DMS153 treated with DMSO at 0.1 percent for 48 hours (cell line): ENCODE results near the gene LUZP1.

ENCODE experiments used
- DNase-seq: peaks from one replicate; lab custom pipeline; 2025; ENCODE audit not compliant: unreplicated experiment; lab: John Stamatoyannopoulos, UW

Gene LUZP1

GRCh38 chr1:23118957-23119792, 49.5 kb downstream of the LUZP1 start:
- no peak for DNase-seq

GRCh38 chr1:23118407-23118806, 50.2 kb downstream of the LUZP1 start:
- no peak for DNase-seq

- no peak for DNase-seq
Observed at GRCh38 chr1:23116921-23117699, 51.5 kb downstream of the LUZP1 start.

GRCh38 chr1:23116216-23116836, 52.3 kb downstream of the LUZP1 start:
- no peak for DNase-seq

- DNase-seq = no peak
Observed at GRCh38 chr1:23114424-23115079, 54.1 kb downstream of the LUZP1 start.

- no peak for DNase-seq
Observed at GRCh38 chr1:23111600-23112535, 56.8 kb downstream of the LUZP1 start.

DNA sequence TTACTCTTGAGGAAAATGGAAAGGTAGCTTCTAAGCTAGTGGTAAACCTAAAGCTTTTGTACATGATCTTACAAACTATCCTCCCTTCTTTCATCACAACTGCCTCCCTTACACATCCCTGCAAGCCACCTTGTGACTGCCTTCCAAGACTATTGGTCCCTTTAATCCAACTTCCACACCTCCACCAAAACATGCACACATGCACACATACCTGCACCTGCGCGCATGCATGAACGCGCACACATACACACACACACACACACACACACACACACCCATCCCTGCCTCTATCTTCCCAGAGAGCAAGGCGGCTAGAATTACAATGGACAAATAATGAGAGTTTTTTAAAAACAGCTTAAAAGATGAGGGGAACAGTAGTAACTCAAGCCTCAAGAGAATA, 58.3 kb downstream of the LUZP1 start:
- DNase-seq = no peak

GRCh38 chr1:23108918-23109533, 59.6 kb downstream of the LUZP1 start:
- no peak for DNase-seq

- DNase-seq = no peak
Observed at GRCh38 chr1:23103001-23103889, 65.4 kb downstream of the LUZP1 start.

DNA sequence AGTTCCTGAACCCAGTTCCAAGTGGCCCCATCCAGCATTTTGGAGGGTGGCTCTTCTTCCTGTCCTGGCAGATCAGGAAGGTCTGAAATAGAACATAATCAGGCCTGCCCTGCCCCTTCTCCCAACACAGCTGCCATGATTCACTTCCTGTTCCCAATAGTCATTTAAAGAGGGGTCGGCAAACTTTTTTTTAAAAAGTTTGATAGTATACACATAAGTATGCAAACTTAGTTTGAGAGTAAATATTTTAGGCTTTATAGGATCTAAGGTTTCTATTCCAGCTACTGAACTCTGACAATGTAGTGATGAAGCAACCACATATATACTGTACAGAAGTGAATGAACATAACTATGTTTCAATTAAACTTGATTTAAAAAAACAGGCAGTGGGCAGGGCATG, 66.4 kb downstream of the LUZP1 start:
- DNase-seq = no peak

DNA sequence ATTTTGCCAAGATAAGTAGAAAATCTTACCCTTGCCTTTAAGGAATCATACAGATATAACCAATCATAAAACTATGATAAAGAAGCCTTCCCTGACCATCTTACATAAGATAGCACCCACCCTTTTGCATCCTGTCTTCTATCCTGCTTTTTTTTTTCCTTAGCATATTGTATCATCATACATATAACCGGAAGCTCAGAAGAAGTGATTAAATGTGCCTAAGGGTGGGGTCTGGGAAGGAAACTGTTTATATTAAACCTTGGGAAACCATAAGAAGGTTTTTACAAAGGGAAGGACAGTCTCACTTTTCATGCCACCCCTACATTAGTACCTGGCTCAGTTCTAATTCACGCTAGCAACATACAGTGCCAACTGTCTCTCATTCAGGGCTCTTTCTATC, 66.8 kb downstream of the LUZP1 start:
- no peak for DNase-seq

- no peak for DNase-seq
Observed at GRCh38 chr1:23101101-23101827, 67.4 kb downstream of the LUZP1 start.

DNA sequence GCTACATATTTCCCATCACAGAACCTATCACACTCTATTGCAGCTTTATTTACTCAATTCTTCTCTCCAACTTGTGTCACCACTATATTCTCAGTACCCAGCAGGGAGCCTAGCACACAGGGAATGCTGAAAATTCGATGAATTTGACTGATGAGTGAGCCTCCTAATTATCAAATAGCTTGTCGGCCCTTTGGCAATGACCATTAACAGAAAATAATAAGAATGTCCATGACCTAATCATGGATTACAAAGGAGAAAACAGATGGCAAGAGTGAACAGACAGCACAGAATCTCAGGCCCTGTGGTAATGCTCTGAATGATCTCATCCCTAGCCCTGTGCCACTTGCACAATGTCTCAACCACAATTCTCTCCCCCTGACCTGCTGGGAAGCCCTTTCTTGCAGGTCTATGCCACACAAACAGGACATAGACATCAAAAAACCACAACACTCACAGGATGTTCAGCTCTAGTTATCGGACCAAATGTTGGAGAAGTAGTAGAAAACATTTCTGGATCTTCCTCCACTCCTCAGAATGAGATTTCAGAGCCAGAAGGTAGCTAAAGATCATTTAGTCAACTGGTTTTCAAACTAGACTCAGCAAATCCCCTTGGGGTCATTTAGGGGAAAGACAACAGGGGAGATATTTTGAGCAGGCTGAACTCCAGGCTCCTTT, 68.4 kb downstream of the LUZP1 start:
- no peak for DNase-seq

DNA sequence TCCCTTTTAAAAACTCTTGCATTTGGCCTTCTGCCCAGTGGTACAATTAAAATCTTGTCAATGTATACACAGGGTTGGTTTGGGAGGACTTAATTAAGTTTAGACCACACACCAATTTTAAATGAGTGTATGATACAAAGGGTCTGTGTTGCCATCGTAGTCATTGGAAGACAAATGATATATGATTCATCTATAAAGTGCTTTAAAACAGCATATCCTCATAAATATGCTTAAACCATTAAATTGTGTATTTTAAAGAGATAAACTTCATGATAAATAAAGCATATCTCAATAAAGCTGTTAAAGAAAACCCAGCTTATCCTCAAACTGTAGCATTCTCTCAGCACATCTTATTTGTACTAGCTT, 69.5 kb downstream of the LUZP1 start:
- no peak for DNase-seq

DNA sequence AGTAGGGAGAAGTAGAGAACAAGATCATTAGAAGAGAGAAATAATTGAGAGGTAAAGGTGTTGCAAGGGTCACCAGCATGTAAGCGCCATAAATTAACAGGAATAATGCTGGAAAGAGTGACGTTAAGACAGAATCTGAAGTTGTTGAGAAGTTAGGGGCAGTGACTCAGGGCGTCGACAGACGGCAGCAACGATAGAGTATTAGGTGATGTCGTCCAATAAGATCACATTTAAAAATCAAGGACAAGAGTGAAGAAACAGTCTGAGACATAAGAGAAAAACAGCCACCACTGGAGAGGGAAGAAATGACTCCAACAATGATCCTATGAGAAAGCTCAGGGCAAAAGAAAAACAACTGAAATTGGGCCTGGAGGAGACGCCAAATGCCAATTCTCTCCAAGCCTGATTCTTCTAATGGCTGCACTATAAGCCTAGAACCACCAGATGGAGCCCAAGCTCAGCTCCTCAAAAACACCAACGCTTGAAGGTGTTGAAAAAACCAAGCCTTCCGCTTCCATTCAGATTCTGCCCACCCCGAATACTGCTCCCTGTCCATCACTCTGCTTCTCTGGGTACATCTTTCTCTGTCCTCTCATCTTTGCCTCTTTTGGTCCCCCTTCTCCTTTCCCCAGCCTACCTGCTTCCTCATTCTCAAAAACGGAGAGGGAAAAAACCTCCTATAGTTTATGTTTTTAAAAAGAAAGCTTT, 70.0 kb downstream of the LUZP1 start:
- peak; percentile 48 for DNase-seq

GRCh38 chr1:23097316-23097715, 71.3 kb downstream of the LUZP1 start:
- DNase-seq = no peak

- no peak for DNase-seq
Observed at GRCh38 chr1:23092447-23092846, 76.2 kb downstream of the LUZP1 start.
